HG03175 (cell line): ENCODE results near the gene HCAR3.
"Not testable (repeated sequence)": the region's sequence is repeated elsewhere in the genome, so short reads cannot be mapped to it uniquely, and the experiment has no call there.

Experiments
- ATAC-seq: cut with Tn5 transposase; IDR thresholded peaks from one replicate; pipeline ENCODE4 v1.9.1; 2021; ENCODE audit warnings: mild to moderate bottlenecking, moderate library complexity; ENCODE audit not compliant: unreplicated experiment

Gene HCAR3

DNA sequence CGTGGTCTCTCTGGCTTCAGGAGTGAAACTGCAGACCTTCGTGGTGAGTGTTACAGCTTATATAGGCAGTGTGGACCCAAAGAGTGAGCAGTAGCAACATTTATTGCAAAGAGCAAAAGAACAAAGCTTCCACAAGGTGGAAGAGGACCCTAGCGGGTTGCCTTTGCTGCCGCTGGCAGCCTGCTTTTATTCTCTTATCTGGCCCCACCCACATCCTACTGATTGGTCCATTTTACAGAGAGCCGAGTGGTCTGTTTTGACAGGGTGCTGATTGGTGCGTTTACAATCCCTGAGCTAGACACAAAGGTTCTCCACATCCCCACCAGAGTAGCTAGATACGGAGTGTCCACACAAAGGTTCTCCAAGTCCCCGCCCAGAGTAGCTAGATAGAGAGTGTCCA lies 40.6 kb downstream of the HCAR3 start:
- ATAC-seq = not testable (repeated sequence)

DNA sequence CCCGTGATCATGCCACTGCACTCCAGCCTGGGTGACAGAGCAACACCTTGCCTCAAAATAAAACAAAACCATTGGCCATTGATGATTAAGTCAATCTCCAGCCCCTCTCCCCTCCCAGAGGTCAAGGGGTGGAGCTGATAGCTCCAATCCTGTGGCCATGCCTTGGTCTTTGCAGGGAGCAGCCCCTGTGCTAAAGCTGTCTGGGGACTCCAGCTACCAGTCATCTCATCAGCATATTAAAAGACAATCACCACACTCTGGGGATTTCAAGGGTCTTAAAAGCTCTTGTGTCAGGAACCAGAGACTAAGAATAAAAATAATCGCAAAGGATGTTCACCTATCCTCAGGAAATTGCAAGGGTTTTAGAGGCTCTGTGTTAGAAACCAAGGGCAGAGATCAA lies 44.1 kb downstream of the HCAR3 start:
- no peak for ATAC-seq

DNA sequence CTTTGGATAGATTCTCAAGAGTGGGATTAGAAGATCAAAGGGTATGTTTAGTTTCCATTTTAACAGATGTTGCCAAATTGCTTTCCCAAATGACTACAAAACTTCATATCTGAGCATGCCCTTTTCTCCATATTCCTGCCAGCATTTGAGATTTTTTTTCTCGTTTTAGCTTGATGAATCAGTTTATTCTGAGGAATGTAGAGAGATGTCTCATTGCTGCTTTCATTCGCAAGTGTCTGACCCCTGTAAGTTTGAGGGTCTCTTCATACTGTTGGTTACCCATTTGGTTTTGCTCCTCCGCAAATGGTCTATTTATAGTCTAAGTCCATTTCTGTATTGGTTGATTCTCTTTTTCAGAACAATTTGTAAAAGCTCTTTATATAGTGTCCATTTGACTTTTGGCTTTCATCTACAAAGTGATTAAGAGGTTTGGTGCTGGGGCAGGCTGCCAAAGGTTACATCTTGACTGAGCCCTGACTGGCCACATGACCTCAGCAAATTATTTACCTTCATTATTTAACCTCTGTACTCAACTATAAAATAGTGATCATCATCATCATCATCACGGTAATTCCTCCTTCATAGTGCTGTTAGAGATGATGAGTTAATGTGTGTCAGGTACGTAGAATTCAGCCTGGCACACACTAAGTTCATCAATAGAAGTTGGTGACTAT lies 47.1 kb downstream of the HCAR3 start:
- ATAC-seq = no peak

DNA sequence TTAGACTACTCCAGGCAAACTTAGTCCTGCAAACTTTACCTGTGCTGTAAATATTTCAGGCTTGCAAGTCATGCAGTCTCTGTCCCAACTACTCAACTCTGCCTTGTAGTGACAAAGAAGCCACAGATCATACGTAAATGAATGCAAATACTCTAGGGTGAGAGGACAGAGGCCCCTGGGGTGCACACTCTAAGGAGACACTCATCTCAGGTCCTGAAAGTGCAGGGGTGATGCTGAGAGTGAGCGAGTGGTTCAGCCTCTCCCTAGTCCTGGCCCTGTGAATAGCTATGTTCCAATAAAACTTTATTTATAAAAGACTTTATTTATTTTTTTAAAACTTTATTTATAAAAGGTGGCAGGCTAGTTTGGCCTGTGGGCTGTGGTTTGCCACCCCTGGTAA lies 48.3 kb downstream of the HCAR3 start:
- ATAC-seq = no peak

DNA sequence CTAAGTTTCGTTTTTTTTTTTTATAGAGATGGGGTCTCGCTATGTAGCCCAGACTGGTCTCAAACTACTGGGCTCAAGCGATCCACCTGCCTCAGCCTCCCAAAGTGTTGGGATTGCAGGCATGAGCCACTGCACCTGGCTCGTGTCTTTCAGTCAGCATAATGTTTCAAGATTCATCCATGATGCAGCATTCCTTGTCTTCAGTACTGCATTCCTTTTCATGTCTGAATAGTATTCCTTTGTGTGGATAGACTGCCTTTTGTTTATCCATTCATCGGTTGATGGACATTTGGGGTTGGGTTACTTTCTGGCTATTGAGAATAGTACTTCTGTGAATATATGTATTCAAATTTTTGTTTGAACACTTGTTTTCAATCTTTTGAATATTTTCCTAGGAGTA lies 50.9 kb downstream of the HCAR3 start:
- ATAC-seq = no peak

DNA sequence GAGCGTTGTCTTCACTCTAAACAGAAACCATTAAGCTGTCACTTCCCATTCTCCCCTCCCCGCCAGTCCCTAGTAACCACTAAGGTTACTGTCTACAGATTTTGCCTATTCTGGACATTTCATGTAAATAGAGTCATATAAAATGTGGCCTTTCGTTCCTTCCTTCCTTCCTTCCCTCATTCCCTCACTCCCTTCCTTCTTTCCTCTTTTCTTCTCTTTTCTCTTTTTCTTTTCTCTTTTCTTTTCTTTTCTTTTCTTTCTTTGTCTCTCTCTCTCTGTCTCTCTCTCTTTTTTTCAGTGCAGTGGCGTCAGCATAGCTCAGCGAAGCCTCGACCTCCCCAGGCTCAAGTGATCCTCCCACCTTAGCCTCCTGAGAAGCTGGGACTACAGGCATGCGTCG lies 51.3 kb downstream of the HCAR3 start:
- ATAC-seq = no peak
